ENCODE measurements around the gene PSMB5.
A peak's percentile ranks its signal among the peaks of the same experiment; 100 is the strongest.

PSMB5 gene

DNA sequence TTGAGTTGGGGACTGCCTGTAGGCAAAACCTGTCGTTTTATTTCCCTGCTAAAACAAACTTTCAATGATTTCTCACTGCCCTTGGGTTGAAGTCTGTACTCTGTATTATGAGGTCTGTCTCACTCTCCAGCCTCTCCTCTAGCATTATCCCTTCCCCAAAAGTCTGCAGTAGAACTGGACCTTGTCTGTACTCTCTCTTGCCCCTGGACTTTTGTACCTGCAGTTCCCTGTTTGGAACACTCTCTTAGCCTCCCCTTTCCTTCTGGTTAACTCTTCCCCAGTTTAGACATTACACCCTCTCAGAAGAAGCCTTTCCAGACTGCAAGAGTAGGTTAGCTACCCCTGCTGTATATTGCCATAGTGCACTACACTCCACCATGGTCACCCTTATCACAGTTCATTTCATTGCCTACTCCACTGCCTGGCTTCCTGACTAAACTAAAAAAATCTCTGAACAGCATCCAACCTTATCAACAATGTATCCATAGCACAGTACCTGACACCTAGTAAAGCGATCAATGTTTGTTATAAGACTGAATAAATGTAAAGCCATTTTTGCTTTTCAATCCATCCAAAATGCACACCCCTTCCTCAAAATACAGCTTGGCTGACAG lies 48.7 kb downstream of the PSMB5 start:
- DNase-seq = no peak

DNA sequence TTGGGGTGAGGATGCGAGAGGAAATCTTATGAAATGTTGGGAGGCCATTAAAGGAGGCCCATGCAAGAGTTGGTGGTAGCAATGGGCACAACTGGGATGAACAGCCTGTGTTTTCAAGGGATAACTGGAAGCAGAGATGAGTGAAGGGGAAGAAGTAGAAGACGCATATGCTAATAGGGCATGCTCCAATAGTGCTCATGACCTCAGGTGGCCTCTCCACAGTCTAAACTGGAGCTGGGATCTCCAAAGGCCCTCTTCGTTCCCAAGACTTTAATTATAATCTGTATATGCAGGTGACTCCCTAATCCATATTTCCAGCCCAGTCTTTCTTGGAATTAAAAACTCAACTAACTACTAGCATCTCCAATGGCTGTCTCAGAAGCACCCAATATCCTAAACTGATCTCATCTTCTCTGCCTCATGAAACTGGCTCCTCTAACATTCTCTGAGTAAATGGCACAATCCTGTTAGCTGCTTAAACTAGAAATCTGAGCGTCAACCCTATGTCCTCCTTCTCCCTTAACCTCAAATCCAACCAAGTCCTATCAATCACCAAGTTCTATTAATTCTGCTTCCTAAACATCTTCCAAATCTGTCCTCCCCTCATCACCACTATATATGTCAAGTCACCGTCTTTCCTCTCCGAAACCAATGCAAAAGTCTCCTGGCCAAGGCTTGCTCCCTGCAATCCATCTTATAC lies 49.6 kb downstream of the PSMB5 start:
- DNase-seq = no peak

DNA sequence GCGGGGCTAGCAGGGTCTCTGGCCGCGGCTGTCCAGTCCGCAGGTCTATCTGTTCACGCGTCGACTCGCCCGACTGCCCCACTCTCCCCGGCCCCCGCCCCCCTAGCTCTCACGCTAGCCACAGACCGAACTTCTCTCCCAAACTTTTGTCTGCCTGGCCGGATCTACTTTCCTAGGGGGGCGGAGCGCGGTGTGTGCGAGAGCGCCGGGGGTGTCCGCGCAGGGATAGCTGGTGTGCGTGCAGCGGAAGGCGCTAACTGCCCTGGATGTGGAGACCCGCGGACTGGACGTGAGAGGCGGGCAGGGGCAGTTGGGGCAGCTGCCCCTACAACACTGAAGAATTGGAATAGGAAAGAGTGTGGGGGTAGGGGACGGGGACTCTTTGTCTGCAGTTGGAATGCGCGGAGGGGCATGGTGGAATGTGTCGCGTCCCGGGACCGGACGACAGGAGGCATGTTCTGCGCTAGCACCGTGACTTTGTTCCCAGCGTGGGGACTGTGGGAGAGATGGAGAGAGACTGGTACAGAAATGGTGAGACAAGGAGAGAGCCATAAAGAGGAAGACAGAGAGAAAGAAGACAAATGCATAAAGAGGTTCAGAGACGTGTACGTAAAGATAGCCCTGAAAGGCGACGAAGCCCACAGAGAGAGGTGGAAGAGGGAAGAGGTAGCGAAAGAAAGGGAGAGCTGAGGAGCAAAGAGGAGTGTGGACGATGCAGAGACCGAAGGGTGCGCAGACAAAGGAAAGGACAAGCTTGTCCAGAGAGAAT lies 52.0 kb downstream of the PSMB5 start, which contains the start of gene AJUBA:
Gene AJUBA (minus strand): TSS at position 75 of the 769 bp plus-strand sequence. CDS start 285 bp downstream, outside the sequence.
- DNase-seq = peak; percentile 80

DNA sequence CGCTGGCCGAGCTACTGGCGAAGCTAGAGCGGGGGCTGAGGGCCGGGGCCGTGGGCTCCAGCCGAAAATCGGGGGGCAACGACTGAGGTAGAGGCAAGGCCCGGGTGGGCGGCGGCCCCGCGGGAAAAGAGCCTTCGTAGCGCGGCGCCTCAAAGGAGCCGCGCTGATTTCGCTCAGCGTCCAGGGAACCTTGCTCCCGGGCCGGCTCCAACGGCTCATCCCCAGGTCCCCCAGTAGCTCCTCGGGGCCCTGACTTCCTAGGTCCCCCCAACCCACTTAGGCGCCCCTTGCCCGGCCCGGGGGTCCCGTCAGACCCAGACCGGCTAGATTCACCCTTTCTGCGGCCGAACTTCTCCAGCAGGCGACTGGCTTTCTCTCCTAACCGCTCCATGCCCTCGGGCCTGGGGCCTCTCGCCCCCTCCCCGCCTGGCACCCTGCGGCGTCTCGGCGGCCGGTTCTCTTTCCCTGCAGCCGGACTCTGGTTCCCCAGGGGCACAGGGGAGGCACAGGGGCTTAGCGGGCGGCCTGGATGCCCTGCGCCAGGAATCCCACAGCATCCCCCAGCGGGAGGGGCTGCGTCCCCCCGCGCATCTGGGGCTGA lies 52.7 kb downstream of the PSMB5 start:
- no peak for DNase-seq

DNA sequence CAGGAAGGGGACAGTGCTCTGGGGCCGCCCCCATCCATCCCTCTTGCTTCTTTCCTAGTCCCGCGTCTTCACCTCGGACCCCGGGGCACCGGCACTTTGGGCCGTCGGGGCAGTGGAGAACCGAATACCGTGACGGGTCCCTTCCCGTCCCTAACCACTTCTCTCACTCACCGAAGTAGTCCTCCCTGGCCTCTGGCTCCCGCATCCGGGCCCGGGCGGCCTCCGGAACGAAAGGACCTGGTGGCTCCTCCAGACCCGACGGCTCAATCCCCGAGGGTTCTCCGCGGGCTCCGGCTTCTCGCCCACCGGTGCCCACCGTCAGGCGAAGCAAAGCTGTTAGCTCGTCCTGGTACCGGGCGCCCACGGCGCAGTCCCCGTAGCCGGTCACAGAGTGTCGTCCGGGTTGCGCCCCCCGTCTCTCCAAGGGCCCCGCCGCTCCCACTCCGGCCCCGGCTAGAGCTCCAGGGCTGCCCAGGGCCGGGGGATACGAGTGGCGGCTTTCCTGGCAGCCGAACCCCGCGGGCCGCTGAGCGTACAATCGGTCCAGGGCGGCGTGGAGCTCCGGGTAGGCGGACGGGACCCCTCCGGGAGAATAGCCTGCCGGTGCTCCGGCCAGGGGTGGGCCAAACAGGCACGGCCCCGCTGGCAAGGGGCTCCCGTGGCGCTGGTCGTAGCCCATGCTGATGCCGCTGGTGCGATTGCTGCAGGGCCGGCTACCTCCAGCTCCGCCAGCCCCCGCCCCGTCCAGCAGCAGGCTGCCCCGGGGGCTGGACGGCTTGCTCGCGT lies 53.4 kb downstream of the PSMB5 start:
- no peak for DNase-seq

DNA sequence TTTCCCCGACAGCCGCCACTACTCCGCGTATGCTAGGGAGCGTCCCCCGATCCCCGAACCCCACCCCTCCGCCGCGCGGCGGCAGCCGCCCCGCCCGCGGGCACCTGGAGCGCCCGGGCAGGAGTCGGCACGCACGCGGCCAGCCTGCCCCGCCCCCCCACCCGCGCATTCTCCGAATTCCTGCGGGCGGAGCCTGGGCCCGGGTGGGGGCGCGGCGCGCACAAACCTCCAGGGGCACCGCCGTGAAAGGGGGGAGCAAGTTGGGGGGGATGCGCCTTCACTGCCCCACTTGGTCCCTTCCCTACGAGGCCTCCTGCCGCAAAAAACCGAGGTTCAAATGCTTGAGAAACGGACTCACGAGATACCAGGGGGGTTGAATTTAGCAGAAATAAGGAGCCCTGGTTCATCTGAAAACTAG lies 54.0 kb downstream of the PSMB5 start:
- peak; percentile 64 for DNase-seq

DNA sequence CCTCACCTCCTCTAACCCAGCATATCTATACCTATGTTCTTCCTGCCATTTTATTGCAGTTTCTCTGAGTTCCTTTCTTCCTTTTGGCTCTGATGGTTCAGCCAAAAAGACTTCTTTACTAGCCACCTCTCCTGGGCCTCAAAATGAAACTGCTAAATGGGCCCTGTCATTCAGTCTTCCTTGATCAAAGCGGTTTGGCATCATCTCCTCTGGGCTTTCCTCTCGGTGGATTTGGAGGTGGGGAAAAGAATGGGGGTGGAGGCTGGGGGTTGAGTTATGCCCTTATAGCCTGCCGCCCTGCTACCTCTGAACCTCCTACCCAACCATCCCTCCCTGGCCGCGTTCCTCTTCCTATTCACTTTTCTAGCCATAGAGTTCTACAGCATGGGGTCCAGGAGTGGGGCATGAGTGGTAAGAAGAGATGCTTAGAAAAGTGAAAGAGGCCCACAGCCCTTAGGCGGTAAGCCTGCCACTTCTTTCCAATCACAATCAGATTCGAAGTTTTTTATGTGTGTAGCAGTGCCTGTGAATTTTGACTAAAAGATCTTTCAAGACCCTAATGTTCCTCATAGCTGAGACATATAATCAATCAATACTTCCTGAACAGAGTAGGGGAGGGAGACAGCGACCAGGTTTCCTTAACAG lies 54.8 kb downstream of the PSMB5 start:
- DNase-seq = no peak

DNA sequence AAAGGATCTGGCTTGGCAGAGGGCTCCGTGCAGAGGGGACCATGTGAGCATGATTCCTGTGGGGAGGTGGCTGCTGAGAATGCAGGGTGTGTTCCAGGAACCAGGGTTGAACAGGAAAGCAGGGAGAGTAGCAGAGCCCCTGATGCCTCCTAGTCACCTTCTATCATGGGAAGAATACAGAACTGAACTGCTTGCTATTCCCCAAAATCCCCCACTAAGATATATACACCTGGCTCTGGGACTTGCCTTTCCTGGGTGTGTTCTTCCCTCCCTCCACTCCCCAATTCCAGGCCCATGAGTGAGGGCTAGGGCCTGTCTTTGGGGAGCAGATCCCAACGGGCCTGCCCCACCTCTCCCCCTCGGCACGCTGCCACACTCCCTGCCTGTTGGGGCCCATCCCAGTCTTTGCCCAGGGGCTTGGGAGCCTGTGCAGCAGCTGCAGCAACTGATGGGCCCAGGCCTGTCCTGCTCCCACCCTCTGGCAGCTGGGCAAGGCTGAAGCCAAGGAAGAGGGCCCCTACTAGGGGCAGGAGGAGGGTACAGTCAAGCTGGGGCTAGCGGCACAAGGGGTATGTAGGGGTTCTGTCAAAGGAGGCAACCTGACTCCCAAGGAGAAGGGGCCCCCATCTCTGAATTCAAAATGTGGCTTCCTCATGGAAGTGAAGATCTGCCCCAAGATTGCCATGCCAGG lies 55.6 kb downstream of the PSMB5 start:
- DNase-seq = no peak

DNA sequence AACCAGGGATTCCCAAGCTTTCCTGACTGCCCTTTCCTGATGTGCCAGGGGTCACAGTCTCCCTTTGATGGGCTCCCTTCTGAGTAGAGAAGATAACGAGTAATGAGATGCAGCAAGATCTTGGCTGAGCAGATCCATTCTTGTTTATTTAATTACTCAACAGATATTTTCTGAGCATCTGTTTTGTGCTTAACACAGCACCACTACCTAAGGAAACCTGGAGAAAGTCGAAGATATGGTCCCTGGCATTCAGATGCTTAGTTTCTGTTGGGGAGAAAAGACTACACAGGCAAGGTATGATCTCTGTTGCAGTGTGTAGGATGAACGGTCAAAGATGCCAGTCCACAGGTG lies 56.2 kb downstream of the PSMB5 start:
- no peak for DNase-seq

DNA sequence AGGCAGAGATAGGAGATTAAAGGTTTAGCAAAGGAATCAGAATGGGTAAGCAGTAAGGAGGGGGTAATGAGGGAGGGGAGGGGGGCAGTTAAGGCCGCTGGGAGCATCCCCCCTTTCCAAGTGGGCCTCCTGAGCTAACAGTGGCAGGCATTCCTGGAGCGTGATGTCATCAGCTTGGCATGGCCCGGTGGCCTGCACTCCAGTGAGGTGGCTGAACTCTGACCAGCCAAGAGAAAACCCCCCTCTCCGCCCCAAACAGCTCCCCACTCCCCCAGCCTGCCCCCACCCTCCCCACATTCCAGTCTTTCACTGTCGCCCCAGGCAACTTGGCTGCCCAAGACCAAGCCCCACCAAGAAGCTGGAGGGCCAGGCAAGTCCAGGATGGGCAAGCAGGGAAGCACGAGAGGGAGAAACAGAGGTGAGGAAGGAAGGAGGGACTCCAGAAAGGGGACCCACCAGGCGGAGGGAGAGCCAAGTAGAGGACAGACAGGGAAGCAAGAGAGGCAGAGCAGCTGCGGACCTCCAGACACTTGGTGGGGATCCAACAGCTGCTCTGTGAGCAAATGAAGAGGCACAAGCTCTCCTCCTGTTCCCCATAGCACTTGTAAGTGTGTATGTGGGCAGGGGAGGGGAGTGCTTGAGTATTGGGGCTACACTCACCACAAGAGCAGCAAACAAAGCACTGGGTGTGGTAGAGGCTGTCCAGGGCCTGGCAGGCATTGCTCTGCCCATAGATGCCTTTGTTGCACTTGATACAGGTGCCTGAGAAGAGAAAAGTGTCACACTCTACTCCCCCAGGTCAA lies 56.8 kb downstream of the PSMB5 start:
- peak; percentile 80 for DNase-seq

DNA sequence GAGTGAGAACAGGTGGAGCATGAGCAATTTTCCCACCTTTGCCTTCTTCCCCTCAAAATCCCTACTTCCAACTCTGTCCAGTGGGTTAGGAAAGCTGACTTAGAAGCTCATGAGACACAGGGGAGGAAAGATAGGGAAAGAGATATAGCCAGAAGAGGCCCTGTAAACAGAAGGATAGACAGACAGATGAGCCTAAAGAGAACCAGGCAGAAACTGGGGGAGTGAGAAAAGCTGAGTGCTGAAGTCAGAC lies 57.3 kb downstream of the PSMB5 start:
- no peak for DNase-seq

DNA sequence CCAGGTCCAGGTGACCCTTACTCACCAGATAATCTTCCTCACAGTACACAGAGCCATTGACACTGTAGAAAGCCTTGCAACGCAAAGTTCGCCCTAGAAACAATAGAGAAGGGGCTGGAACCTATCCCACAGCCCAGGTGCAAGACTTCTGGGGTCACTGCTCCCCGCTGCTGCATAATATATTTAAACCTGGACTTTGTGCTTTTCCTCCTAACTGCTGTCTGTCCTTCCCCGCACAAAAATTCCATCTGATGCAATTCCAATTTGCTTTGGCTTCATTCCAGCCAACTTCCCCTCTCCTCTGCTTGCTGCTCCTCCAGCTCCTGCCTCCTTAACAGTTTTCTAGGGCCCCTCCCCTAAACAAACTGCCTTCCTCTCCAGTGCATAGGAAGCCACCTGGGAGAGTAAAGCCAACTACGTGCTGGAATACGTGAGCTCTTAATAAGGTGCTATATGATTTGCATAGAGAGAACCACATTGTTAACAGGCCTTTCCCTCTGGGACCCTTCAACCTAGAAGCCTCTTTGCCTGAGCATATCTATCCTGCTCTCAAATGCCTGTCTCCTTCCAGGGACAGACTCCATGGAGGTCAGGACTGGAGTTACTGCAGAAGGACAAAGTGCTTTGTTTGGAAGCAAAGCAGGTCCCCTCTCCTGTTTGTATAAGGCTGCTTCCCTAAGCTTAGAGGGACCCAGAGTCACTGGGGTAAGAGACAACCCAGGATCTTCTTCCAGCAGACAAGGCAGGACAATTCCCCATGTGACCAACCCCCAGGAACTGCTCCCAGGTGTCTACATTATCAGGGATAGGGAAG lies 57.9 kb downstream of the PSMB5 start:
- no peak for DNase-seq

Data from T1000 (cell line).